NB4 (cell line): ENCODE data around the gene ENG.

Experiments used
- DNase-seq: peaks from one replicate; pipeline ENCODE4 v3.0.0; 2010; ENCODE audit warnings: low read depth
- H3K4me3 ChIP-seq: one replicate; pipeline ENCODE4 v1.5.1; 2011; ENCODE audit warnings: mild to moderate bottlenecking, low read depth, low read length, moderate library complexity
- MYC ChIP-seq: IDR thresholded peaks from 2 replicates; pipeline ENCODE4 v1.6.1; 2011; ENCODE audit warnings: low read depth, low read length
- POLR2A ChIP-seq: IDR thresholded peaks from 2 replicates; pipeline ENCODE4 v1.6.1; 2011; ENCODE audit warnings: mild to moderate bottlenecking; ENCODE audit not compliant: insufficient read length; ENCODE audit errors: extremely low read depth
- TF ChIP-seq, protein P1 (sequence below): IDR thresholded peaks from 2 replicates; pipeline ENCODE4 v1.6.1; 2011; ENCODE audit warnings: low read depth, low read length
- TF ChIP-seq, protein P2 (sequence below): IDR thresholded peaks from one replicate; pipeline ENCODE4 v1.5.1; 2012; ENCODE audit warnings: low read depth, low read length

Gene ENG

DNA sequence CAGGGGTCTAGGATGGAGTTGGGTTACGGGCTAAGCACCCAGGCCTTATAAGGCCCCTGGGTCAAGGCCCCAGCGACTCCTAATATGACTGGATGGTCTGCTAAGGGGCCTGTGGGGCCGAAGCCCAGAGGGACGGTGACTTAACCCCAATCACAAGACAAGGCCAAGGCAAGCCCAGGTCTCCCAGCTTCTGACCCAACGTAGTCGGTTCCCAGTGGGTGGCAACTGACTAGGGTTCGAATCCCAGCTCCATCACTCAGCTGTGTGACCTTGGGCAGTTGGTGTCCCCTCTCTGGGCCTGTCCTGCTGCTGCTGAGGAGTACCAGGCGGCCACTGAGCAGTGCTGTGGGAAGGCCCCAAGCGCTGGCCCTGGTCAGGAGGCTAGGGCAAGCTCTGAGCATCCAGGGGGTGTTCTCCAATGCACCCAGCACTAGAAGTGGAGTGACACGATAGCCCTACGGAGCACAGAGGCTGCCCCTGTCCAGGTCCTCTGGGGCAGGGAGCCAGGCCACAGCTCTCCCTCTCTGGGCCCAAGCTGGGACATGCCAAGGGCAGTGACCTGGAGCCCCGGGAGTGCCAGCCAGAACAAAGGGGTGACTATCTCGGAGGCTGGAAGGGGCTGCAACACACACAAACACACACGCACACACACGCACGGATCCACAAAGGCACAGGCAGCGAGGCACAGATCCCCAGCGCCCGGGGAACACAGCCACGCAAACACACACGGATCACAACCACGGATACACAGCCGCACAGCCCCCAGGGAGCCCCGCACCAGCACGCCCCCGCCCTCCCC lies 22.5 kb upstream of the ENG start:
- TF ChIP-seq, protein P1, sequence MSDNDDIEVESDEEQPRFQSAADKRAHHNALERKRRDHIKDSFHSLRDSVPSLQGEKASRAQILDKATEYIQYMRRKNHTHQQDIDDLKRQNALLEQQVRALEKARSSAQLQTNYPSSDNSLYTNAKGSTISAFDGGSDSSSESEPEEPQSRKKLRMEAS: no peak
- TF ChIP-seq, protein P2, sequence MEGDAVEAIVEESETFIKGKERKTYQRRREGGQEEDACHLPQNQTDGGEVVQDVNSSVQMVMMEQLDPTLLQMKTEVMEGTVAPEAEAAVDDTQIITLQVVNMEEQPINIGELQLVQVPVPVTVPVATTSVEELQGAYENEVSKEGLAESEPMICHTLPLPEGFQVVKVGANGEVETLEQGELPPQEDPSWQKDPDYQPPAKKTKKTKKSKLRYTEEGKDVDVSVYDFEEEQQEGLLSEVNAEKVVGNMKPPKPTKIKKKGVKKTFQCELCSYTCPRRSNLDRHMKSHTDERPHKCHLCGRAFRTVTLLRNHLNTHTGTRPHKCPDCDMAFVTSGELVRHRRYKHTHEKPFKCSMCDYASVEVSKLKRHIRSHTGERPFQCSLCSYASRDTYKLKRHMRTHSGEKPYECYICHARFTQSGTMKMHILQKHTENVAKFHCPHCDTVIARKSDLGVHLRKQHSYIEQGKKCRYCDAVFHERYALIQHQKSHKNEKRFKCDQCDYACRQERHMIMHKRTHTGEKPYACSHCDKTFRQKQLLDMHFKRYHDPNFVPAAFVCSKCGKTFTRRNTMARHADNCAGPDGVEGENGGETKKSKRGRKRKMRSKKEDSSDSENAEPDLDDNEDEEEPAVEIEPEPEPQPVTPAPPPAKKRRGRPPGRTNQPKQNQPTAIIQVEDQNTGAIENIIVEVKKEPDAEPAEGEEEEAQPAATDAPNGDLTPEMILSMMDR: no peak
- TF ChIP-seq MYC: no peak
- no peak for TF ChIP-seq POLR2A
- DNase-seq: no peak
- no peak overlapping the region for H3K4me3 ChIP-seq

DNA sequence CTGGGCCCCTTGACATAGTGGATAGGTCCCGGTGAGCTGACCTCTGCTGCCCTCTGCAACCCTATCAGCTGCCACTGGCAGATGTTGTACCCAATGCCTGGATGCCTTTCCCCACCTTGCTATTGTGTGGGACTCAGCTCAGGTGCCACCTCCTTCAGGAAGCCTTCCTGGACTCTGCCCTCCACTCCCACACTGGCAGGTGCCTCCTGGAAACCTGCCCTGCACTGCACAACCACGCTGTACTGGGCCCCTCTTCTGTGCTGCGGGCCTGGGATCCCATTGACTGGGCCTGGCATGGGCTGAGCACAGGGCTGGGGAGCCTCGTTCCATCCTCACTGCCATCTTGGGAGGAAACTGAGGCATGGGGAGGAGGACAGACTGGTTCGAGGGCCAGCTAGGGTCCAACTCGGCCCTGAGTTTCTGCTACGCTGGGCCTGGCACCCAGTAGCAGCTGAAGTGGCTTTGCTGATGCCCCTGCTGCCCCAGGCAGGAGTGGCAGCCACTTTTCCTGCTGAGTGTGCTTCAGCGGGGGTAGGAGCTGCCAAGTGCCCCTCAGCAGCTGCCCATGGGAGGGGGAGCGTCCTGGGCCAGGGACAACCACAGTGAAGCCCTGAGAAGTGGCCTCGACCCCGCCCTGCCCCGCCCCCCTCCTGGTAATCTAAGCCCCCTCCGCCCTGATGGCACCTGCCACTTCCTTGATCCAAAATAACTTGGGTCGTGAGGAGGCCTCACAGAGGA lies 21.7 kb upstream of the ENG start:
- no peak for DNase-seq
- no peak overlapping the region for H3K4me3 ChIP-seq
- TF ChIP-seq POLR2A (no peak), MYC (no peak)
- TF ChIP-seq, protein P1: no peak
- TF ChIP-seq, protein P2: no peak

DNA sequence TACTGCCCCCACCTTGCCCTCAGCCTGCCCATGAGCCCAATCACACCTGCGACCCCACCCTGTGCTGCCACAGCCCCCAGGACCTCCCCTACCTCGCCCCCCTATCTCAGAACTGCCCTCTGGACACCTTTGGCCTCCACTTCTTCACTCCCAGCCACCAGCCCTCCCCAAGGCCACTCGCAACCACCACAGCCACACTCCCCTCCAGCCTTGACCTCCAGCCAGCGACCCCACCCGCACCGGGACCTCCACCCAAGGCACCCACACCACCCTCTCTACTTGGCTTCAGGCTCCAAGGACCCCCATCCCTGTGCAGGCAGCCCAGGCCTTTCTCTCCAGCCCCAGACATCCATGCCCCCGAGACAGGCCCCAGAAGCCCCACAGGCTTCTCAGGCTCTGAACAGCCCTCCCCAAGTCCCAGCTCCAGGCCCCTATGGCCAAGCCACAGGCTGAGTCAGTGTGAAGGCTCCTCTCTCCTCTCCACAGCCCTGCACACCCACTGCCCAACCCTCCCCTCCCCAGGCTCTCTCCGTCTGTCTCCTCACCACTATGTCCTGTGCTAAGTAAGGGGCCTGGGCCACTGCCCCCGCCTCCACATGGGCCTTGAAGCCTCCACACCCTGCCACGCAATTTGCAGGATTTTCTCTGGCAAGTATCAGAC lies 21.0 kb upstream of the ENG start:
- H3K4me3 ChIP-seq: no peak overlapping the region
- TF ChIP-seq MYC (no peak), POLR2A (no peak)

DNA sequence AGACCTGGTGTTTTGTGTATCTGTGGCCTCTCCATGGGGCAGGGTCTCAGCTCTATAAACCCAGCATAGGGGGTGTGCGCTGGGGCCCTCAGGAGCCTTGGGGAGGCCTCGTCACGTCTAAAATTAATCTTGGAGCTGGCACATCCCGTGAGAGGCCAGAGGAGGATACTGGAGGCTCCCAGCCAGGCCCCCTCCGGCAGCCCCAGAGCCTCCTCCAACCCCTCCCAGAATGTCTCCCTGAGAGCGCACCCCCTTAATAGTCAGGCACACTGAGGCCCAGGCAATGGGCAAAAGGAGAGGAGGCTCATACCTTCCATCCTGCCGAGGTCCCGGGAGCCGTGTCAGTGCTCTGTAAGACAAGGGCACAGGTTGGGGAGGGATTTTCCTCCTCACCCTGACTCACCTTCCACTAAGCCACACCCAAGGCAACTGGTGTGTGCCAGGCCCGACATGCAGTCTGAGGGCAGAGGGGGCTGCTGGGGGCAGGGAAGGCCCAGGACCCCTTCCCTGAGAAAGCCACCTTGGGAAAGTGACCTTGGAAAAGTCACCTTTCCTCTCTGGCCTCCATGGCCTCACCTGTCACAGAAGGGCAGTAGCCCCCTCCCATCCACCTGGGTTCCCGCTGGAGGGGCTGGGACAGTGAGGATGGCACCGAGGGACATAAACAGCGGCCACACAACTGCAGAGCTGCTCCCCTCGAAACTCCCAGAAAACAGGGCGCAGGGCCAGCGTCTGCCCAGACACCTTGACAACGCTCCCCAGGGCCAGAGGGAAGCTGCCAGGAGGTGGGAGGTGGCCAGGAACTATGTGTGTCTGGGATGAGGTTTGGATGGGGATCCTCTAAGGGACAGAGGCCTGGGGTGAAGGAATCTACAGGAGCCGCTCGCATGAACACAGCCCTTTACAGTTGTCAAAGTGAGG lies 20.1 kb upstream of the ENG start:
- DNase-seq: no peak
- TF ChIP-seq MYC (no peak), POLR2A (no peak)
- TF ChIP-seq, protein P2: no peak
- TF ChIP-seq, protein P1: no peak
- H3K4me3 ChIP-seq: no peak overlapping the region

More for the DNA sequence above, 21.0 kb upstream of the ENG start:
- DNase-seq: no peak

DNA sequence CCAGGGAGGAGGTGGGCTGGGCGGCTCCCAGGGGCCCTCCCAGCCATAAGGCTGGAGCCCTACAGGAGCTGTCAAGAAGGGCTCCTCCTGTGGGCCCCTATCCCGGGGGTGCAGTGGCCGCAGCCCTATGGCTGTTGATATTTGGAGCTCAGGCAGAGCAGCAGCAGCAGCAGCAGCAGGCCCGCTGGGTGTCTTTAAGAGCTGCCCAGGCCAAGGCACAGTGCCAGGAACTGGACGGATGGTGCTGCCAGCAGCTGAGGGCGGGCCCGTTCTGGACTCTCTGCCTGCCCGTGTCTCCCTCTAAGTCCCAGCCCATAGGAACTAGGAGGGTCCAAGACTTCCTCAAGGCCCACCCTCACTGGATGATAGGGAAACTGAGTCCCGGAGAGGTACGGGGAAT lies 19.4 kb upstream of the ENG start:
- TF ChIP-seq, protein P1: no peak
- TF ChIP-seq POLR2A: no peak
- TF ChIP-seq, protein P2: no peak
- TF ChIP-seq MYC: no peak
- no peak for DNase-seq

More for the DNA sequence above, 19.4 kb upstream of the ENG start:
- no peak overlapping the region for H3K4me3 ChIP-seq
